ENCODE data around the gene TMEM86A. TPM values are rescaled to one million over a fixed set of nuclear protein-coding genes. Genes with fewer than 3 reads are reported as not detected.

TMEM86A gene
- total RNA-seq, 1 experiment from 2014 or later, result 0.09 TPM

- Histone ChIP-seq H3K4me3 (ENCODE audit: low read depth, low read length, poor library complexity, severe bottlenecking) (no peak overlapping the region), H3K4me1 (ENCODE audit: insufficient read depth, low read length, poor library complexity, severe bottlenecking) (peaks cover 3% of the 10 kb centered on the region), H3K27ac (ENCODE audit: low read depth, low read length, poor library complexity, severe bottlenecking) (no peak overlapping the region), H3K9me3 (ENCODE audit: low read depth, low read length, poor library complexity, severe bottlenecking) (no peaks in the 10 kb centered on the region), H3K27me3 (replicated peaks; ENCODE audit: insufficient read depth, low read depth, low read length, poor library complexity) (no peaks in the 10 kb centered on the region), H3K36me3 (ENCODE audit: insufficient read depth, low read length, poor library complexity, severe bottlenecking) (no peaks in the 10 kb centered on the region)
- intact Hi-C loops (cut with micrococcal nuclease; ENCODE audit: unreplicated experiment), result loop anchor here (10.0 kb wide), 1 partner anchor 177 kb away; no protein-coding TSS in a partner anchor
- ChIA-PET POLR2A (ENCODE audit: low non-redundant PET) (interaction anchor here (0.7 kb wide), 1 partner anchor 27 kb away, joined by 4 read pairs; no protein-coding TSS in a partner anchor), CTCF (interaction anchor here (0.6 to 1.3 kb wide), 4 partner anchors 9 to 478 kb away, joined by 3 to 7 read pairs (median 4); no protein-coding TSS in a partner anchor)
- no peak for DNase-seq (ENCODE audit: low spot score)
- no TSS peak for BruUV-seq (replicated peaks)
- TF ChIP-seq EZH2 (IDR thresholded peaks at IDR 0.05; ENCODE audit: borderline replicate concordance, low read depth, low read length, poor library complexity, severe bottlenecking) (no peak), CTCF (conservative IDR thresholded peaks at IDR 0.05; ENCODE audit: low read depth, low read length) (peak; percentile 13)
These were observed 23.7 kb downstream of the TMEM86A start for GRCh38 chr11:18722293-18722637.

- DNase-seq (ENCODE audit: low spot score), result no peak
- no peak overlapping the region for H3K4me3 ChIP-seq (ENCODE audit: low read depth, low read length, poor library complexity, severe bottlenecking)
- ChIA-PET CTCF (no interaction called here), POLR2A (ENCODE audit: low non-redundant PET) (no interaction called here)
- no peaks in the 10 kb centered on the region for H3K9me3 ChIP-seq (ENCODE audit: low read depth, low read length, poor library complexity, severe bottlenecking)
- peaks cover 3% of the 10 kb centered on the region for H3K4me1 ChIP-seq (ENCODE audit: insufficient read depth, low read length, poor library complexity, severe bottlenecking)
- H3K27ac ChIP-seq (ENCODE audit: low read depth, low read length, poor library complexity, severe bottlenecking), result no peak overlapping the region
- intact Hi-C loops (cut with micrococcal nuclease; ENCODE audit: unreplicated experiment), result loop anchor here (10.0 kb wide), 1 partner anchor 179 kb away; no protein-coding TSS in a partner anchor
- H3K36me3 ChIP-seq (ENCODE audit: insufficient read depth, low read length, poor library complexity, severe bottlenecking), result no peaks in the 10 kb centered on the region
- H3K27me3 ChIP-seq (replicated peaks; ENCODE audit: insufficient read depth, low read depth, low read length, poor library complexity), result no peaks in the 10 kb centered on the region
- no peak for TF ChIP-seq EZH2 (IDR thresholded peaks at IDR 0.05; ENCODE audit: borderline replicate concordance, low read depth, low read length, poor library complexity, severe bottlenecking)
- no peak for TF ChIP-seq CTCF (conservative IDR thresholded peaks at IDR 0.05; ENCODE audit: low read depth, low read length)
- BruUV-seq (replicated peaks), result no TSS peak
These were observed 25.4 kb downstream of the TMEM86A start for GRCh38 chr11:18723991-18724390.

GRCh38 chr11:18726040-18726439, 27.5 kb downstream of the TMEM86A start, which contains the start of gene IGSF22:
TSS of gene IGSF22 (minus strand) at chr11:18726188. CDS start at chr11:18724236, 1,952 bp downstream.
- intact Hi-C loops (cut with micrococcal nuclease; ENCODE audit: unreplicated experiment), result loop anchor here (10.0 kb wide), 1 partner anchor 181 kb away; no protein-coding TSS in a partner anchor
- POLR2A ChIA-PET (ENCODE audit: low non-redundant PET), result no interaction called here

More at GRCh38 chr11:18726040-18726439, 27.5 kb downstream of the TMEM86A start, which contains the start of gene IGSF22:
- Histone ChIP-seq H3K9me3 (ENCODE audit: low read depth, low read length, poor library complexity, severe bottlenecking) (no peaks in the 10 kb centered on the region), H3K36me3 (ENCODE audit: insufficient read depth, low read length, poor library complexity, severe bottlenecking) (no peaks in the 10 kb centered on the region), H3K27me3 (replicated peaks; ENCODE audit: insufficient read depth, low read depth, low read length, poor library complexity) (no peaks in the 10 kb centered on the region), H3K4me3 (ENCODE audit: low read depth, low read length, poor library complexity, severe bottlenecking) (no peak within 1 kb of the TSS), H3K27ac (ENCODE audit: low read depth, low read length, poor library complexity, severe bottlenecking) (no peak within 1 kb of the TSS), H3K4me1 (ENCODE audit: insufficient read depth, low read length, poor library complexity, severe bottlenecking) (peaks cover 3% of the 10 kb centered on the region)
- DNase-seq (ENCODE audit: low spot score), result peak; percentile 39
- BruUV-seq (replicated peaks), result no TSS peak
- no peak for TF ChIP-seq EZH2 (IDR thresholded peaks at IDR 0.05; ENCODE audit: borderline replicate concordance, low read depth, low read length, poor library complexity, severe bottlenecking)
- CTCF ChIA-PET, result no interaction called here

Measured in A673 (cell line).